ENCODE data around the gene CACNA1I. TPM values are rescaled to one million over a fixed set of nuclear protein-coding genes. Genes with fewer than 3 reads are reported as not detected.
"Not testable (repeated sequence)": the region's sequence is repeated elsewhere in the genome, so short reads cannot be mapped to it uniquely, and the experiment has no call there.

CACNA1I gene
- total RNA-seq, 6 experiments from 2014 or later, result not detected

GRCh38 chr22:39731881-39732555, 161.5 kb downstream of the CACNA1I start:
- Mint-ChIP-seq H3K4me1 (ENCODE audit: low read depth) (no peaks in the 10 kb centered on the region), H3K27ac (no peak overlapping the region), H3K36me3 (ENCODE audit: low read depth) (no peaks in the 10 kb centered on the region), H3K27me3 (ENCODE audit: insufficient read depth) (peaks cover 38% of the 10 kb centered on the region), H3K9me3 (no peaks in the 10 kb centered on the region), H3K4me3 (no peak overlapping the region)
- TF ChIP-seq, protein P1, sequence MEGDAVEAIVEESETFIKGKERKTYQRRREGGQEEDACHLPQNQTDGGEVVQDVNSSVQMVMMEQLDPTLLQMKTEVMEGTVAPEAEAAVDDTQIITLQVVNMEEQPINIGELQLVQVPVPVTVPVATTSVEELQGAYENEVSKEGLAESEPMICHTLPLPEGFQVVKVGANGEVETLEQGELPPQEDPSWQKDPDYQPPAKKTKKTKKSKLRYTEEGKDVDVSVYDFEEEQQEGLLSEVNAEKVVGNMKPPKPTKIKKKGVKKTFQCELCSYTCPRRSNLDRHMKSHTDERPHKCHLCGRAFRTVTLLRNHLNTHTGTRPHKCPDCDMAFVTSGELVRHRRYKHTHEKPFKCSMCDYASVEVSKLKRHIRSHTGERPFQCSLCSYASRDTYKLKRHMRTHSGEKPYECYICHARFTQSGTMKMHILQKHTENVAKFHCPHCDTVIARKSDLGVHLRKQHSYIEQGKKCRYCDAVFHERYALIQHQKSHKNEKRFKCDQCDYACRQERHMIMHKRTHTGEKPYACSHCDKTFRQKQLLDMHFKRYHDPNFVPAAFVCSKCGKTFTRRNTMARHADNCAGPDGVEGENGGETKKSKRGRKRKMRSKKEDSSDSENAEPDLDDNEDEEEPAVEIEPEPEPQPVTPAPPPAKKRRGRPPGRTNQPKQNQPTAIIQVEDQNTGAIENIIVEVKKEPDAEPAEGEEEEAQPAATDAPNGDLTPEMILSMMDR (IDR thresholded peaks at IDR 0.05), result no peak
- no peak for DNase-seq

GRCh38 chr22:39732625-39733024, 162.1 kb downstream of the CACNA1I start:
- Mint-ChIP-seq H3K36me3 (ENCODE audit: low read depth) (no peaks in the 10 kb centered on the region), H3K9me3 (no peaks in the 10 kb centered on the region), H3K27ac (no peak overlapping the region), H3K4me1 (ENCODE audit: low read depth) (no peaks in the 10 kb centered on the region), H3K4me3 (no peak overlapping the region), H3K27me3 (ENCODE audit: insufficient read depth) (peaks cover 38% of the 10 kb centered on the region)
- no peak for DNase-seq
- TF ChIP-seq, protein P1 (IDR thresholded peaks at IDR 0.05), result no peak

DNA sequence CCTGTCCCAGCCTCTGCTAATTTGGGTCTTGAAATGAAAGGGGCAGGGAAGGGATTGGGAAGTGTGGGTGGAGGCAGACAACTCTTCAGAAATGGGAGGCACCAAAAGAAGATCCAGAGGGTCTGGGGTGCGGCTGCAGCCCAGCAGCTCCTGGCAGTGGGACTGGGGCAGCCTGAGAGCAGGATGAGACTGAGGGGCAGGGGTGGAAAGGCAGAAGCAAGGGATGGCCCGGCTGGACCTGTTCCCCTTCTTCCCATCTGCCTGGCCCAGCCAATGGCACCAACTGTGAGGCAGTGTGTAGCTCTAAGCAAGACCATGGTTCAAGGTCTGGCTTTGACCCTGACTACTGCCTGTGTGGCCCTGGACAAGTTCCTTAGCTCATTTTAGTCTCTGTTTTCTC, 162.6 kb downstream of the CACNA1I start:
- no peaks in the 10 kb centered on the region for H3K36me3 Mint-ChIP-seq (ENCODE audit: low read depth)
- no peak overlapping the region for H3K4me3 Mint-ChIP-seq
- H3K4me1 Mint-ChIP-seq (ENCODE audit: low read depth), result no peaks in the 10 kb centered on the region
- DNase-seq, result no peak
- no peak overlapping the region for H3K27ac Mint-ChIP-seq
- peaks cover 43% of the 10 kb centered on the region for H3K27me3 Mint-ChIP-seq (ENCODE audit: insufficient read depth)
- TF ChIP-seq, protein P1 (IDR thresholded peaks at IDR 0.05), result no peak
- no peaks in the 10 kb centered on the region for H3K9me3 Mint-ChIP-seq

DNA sequence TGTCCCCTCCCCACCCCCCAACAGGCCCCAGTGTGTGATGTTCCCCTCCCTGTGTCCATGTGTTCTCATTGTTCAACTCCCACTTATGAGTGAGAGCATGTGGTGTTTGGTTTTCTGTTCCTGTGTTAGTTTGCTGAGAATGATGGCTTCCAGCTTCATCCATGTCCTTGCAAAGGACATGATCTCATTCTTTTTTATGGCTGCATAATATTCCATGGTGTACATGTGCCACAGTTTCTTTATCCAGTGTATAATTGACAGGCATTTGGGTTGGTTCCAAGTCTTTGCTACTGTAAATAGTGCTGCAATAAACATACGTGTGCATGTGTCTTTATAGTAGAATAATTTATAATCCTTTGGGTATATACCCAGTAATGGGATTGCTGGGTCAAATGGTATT, 163.5 kb downstream of the CACNA1I start:
- not testable (repeated sequence) for H3K4me1 Mint-ChIP-seq (ENCODE audit: low read depth); DNase-seq; H3K27ac Mint-ChIP-seq; H3K9me3 Mint-ChIP-seq; H3K4me3 Mint-ChIP-seq; H3K36me3 Mint-ChIP-seq (ENCODE audit: low read depth)
- peaks cover 44% of the 10 kb centered on the region for H3K27me3 Mint-ChIP-seq (ENCODE audit: insufficient read depth)

- no peak for DNase-seq
- TF ChIP-seq, protein P1 (IDR thresholded peaks at IDR 0.05), result no peak
- Mint-ChIP-seq H3K4me1 (ENCODE audit: low read depth) (no peaks in the 10 kb centered on the region), H3K27ac (no peak overlapping the region), H3K4me3 (no peak overlapping the region), H3K27me3 (ENCODE audit: insufficient read depth) (peaks cover 41% of the 10 kb centered on the region), H3K36me3 (ENCODE audit: low read depth) (no peaks in the 10 kb centered on the region), H3K9me3 (no peaks in the 10 kb centered on the region)
Measured at GRCh38 chr22:39734866-39735265, 164.3 kb downstream of the CACNA1I start.

GRCh38 chr22:39735776-39736175, 165.2 kb downstream of the CACNA1I start:
- TF ChIP-seq, protein P1 (IDR thresholded peaks at IDR 0.05), result no peak
- H3K27ac Mint-ChIP-seq, result no peak overlapping the region
- H3K9me3 Mint-ChIP-seq, result no peaks in the 10 kb centered on the region
- no peaks in the 10 kb centered on the region for H3K4me1 Mint-ChIP-seq (ENCODE audit: low read depth)
- no peaks in the 10 kb centered on the region for H3K36me3 Mint-ChIP-seq (ENCODE audit: low read depth)
- H3K27me3 Mint-ChIP-seq (ENCODE audit: insufficient read depth), result peaks cover 41% of the 10 kb centered on the region
- no peak for DNase-seq
- no peak overlapping the region for H3K4me3 Mint-ChIP-seq
